CD4-positive, CD25-positive, alpha-beta regulatory T cell (primary cell): Measurements from ENCODE around the gene CUTC. TPM values are rescaled to one million over a fixed set of nuclear protein-coding genes. Genes with fewer than 3 reads are reported as not detected.

Experiments
- ATAC-seq, 2 donors: fragments of 150-1000 bp; cut with Tn5 transposase; one replicate each; pipeline ENCODE4 v1.10.0; 2021; ENCODE audit warnings: low read depth in 2 of 2, moderate number of reproducible peaks in 2 of 2, moderate library complexity in 1 of 2
- DNase-seq, 3 donors: peaks; one replicate each; pipeline versions ENCODE4 v3.0.0 to v3.0.0-alpha.2; 2012 to 2022; ENCODE audit warnings: mixed read lengths in 1 of 3
- H3K27ac ChIP-seq: one replicate; pipeline ENCODE4 v1.7.0; 2013; ENCODE audit warnings: mild to moderate bottlenecking, low read length; ENCODE audit not compliant: insufficient read depth, poor library complexity, severe bottlenecking
- H3K27me3 ChIP-seq: one replicate; pipeline ENCODE4 v1.7.0; 2013; ENCODE audit warnings: low read length; ENCODE audit not compliant: control insufficient read depth, insufficient read depth
- H3K36me3 ChIP-seq: one replicate; pipeline ENCODE4 v1.7.0; 2013; ENCODE audit warnings: mild to moderate bottlenecking, low read length, moderate library complexity; ENCODE audit not compliant: control insufficient read depth, insufficient read depth
- H3K4me1 ChIP-seq: 2 replicates; pipeline ENCODE4 v1.7.0; 2013; ENCODE audit warnings: mild to moderate bottlenecking, low read length; ENCODE audit not compliant: insufficient read depth, control insufficient read depth, poor library complexity, severe bottlenecking
- H3K4me3 ChIP-seq: one replicate; pipeline ENCODE4 v1.7.0; 2013; ENCODE audit warnings: low read depth, mild to moderate bottlenecking, low read length, moderate library complexity
- H3K9me3 ChIP-seq, 2 experiments: 1 replicate in 1 of 2; 2 replicates in 1 of 2; pipeline ENCODE4 v1.7.0; 2013; ENCODE audit warnings: low read length in 2 of 2, mild to moderate bottlenecking in 1 of 2, moderate library complexity in 1 of 2; ENCODE audit not compliant: control insufficient read depth in 2 of 2
- H3K27ac Mint-ChIP-seq, 3 donors: one replicate each; pipeline ENCODE4 v1.8.0; 2020 to 2022; ENCODE audit warnings: mild to moderate bottlenecking in 3 of 3, mixed read lengths in 3 of 3, moderate library complexity in 2 of 3
- H3K27me3 Mint-ChIP-seq: one replicate; pipeline ENCODE4 v1.8.0; 2022; ENCODE audit warnings: mild to moderate bottlenecking, mixed read lengths
- H3K36me3 Mint-ChIP-seq: one replicate; pipeline ENCODE4 v1.8.0; 2020; ENCODE audit warnings: mixed read lengths
- H3K4me1 Mint-ChIP-seq, 4 donors: one replicate each; pipeline ENCODE4 v1.8.0; 2020 to 2022; ENCODE audit warnings: mixed read lengths in 4 of 4, mild to moderate bottlenecking in 1 of 4
- H3K4me3 Mint-ChIP-seq, 4 donors: one replicate each; pipeline ENCODE4 v1.8.0; 2020 to 2022; ENCODE audit warnings: mild to moderate bottlenecking in 4 of 4, mixed read lengths in 4 of 4, moderate library complexity in 3 of 4
- H3K9me3 Mint-ChIP-seq, 7 donors: one replicate each; pipeline ENCODE4 v1.8.0; 2020 to 2022; ENCODE audit warnings: mixed read lengths in 7 of 7, mild to moderate bottlenecking in 3 of 7, moderate library complexity in 2 of 7
- polyA plus RNA-seq, 4 donors: library from polyadenylated mRNA; unstranded; fragments of 300-500 nt; fragmentation: Illumina TruSeq; gene quantifications; one replicate each; pipeline ENCODE4 v1.2.3, GENCODE V29; 2021
- total RNA-seq: library from RNA; stranded (reverse); gene quantifications from one replicate; pipeline ENCODE4 v1.2.3, GENCODE V29; 2022

The CUTC gene
- total and polyA plus RNA-seq, 5 donors from 2014 or later = 21.8 to 81.0 (median 74.8) TPM

DNA sequence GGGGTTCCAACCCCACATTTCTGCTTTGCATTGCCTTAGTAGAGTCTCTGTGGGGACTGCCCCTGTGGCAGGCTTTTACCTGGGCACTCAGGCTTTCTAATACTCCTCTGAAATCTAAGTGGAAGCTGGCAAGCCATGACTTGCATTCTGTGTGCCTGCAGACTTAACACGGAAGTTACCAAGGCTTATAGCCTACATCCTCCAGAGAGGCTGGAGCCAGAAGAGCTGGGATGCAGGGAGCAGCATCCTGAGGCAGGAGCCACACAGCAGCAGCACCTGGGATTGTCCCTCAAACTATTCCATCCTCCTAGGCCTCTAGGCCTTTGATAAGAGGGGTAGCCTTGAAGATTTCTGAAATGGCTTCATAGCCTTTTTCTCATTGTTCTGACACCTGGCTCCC, 28.3 kb downstream of the CUTC start:
- H3K36me3 ChIP-seq = peaks cover 53% of the 10 kb centered on the region

DNA sequence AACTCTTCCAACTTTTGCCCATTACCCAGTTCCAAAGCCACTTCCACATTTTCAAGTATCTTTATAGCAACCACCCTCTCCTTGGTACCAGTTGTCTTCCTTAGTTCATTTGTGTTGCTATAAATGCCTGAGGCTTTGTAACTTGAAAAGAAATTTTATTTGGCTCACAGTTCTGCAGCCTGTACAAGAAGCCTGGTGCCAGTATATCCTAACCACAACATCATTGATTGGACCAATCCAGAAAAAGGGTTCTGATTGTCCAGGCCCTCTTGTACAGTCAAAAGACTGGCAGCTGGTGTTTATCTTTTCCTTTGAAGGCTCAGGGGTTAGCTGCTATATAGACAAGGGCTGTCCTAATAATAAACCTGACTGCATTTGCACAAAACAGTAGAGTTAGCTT, 29.3 kb downstream of the CUTC start:
- Histone ChIP-seq H3K4me1 (no peaks in the 10 kb centered on the region), H3K9me3 (no peaks in the 10 kb centered on the region), H3K27me3 (no peaks in the 10 kb centered on the region), H3K27ac (no peak overlapping the region), H3K36me3 (peaks cover 42% of the 10 kb centered on the region), H3K4me3 (no peak overlapping the region)
- Mint-ChIP-seq H3K27me3 (no peaks in the 10 kb centered on the region), H3K4me1 (no peaks in the 10 kb centered on the region), H3K27ac (no peak overlapping the region), H3K36me3 (peaks cover 57% of the 10 kb centered on the region), H3K9me3 (peaks cover 0 to 10% (median 1%) of the 10 kb centered on the region in 7 donors), H3K4me3 (no peak overlapping the region)
- ATAC-seq = no peak
- DNase-seq = no peak

More for the DNA sequence above, 28.3 kb downstream of the CUTC start:
- no peaks in the 10 kb centered on the region for H3K27me3 ChIP-seq
- Mint-ChIP-seq H3K4me1 (no peaks in the 10 kb centered on the region), H3K4me3 (no peak overlapping the region), H3K9me3 (peaks cover 0 to 10% (median 1%) of the 10 kb centered on the region in 7 donors), H3K36me3 (peaks cover 68% of the 10 kb centered on the region), H3K27ac (no peak overlapping the region), H3K27me3 (no peaks in the 10 kb centered on the region)
- no peak overlapping the region for H3K4me3 ChIP-seq
- H3K4me1 ChIP-seq = no peaks in the 10 kb centered on the region
- H3K27ac ChIP-seq = no peak overlapping the region
- ATAC-seq (no peak), DNase-seq (no peak)
- no peaks in the 10 kb centered on the region for H3K9me3 ChIP-seq

DNA sequence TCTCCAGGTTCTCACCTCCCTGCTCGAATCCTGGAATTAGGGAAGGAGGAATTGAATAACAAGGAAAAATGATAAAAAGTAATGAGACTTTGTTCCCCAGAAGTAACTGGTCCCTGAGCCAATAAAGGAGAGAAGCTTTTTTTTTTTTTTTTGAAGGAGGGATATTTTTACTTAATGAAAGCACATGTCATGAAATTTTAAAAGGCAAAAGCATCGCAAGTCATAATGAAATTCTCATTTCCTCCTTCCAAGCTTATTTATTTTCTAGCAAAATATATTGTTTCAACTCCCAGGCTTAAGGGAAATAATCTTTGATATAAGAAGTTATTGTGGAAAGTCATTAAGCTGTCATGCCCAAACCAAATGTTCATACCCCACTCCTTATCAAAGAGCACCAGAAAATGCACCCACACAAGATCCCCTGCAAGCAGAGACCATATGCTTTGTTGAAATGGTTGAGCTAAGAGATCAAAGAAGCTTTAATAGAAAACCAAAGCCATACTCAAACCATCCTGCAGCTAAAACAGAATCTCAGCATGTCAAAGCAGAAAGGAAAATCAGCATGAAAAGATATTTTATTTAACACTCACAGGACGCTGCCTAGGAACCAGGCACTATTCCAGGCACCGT, 33.8 kb downstream of the CUTC start:
- Mint-ChIP-seq H3K4me1 (no peaks in the 10 kb centered on the region), H3K4me3 (no peak overlapping the region), H3K36me3 (peaks cover 17% of the 10 kb centered on the region), H3K9me3 (peaks cover 0 to 10% (median 2%) of the 10 kb centered on the region in 7 donors), H3K27me3 (no peaks in the 10 kb centered on the region), H3K27ac (no peak overlapping the region)
- DNase-seq = no peak
- ATAC-seq = no peak
- Histone ChIP-seq H3K27ac (no peak overlapping the region), H3K4me1 (no peaks in the 10 kb centered on the region), H3K27me3 (no peaks in the 10 kb centered on the region), H3K9me3 (no peaks in the 10 kb centered on the region), H3K4me3 (no peak overlapping the region), H3K36me3 (peaks cover 4% of the 10 kb centered on the region)

DNA sequence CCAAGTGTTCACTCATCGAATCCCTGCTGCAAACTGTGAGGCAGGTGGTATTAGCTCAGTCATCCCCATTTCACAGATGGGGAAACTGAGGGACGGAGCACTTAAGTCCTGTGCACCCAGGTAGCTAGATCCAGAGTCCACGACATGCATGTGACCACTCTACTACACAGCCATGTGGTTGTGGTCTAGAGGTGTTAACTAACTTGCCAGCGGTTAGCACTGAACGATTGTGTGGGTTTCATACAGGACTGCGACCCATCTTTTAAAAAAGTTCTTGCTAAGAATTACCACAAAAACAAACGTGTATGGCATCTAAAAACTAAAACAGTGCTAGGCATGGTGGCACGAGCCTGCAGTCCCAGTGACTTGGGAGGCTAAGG, 34.3 kb downstream of the CUTC start:
- Mint-ChIP-seq H3K4me1 (no peaks in the 10 kb centered on the region), H3K4me3 (no peak overlapping the region), H3K27me3 (no peaks in the 10 kb centered on the region), H3K36me3 (peaks cover 13% of the 10 kb centered on the region), H3K9me3 (peaks cover 0 to 10% (median 2%) of the 10 kb centered on the region in 7 donors), H3K27ac (no peak overlapping the region)
- H3K9me3 ChIP-seq = no peaks in the 10 kb centered on the region
- no peak for ATAC-seq
- no peaks in the 10 kb centered on the region for H3K27me3 ChIP-seq
- H3K4me1 ChIP-seq = no peaks in the 10 kb centered on the region
- no peak overlapping the region for H3K4me3 ChIP-seq
- no peaks in the 10 kb centered on the region for H3K36me3 ChIP-seq
- DNase-seq = peak in 1 of 3 donors; percentile 15
- H3K27ac ChIP-seq = no peak overlapping the region

DNA sequence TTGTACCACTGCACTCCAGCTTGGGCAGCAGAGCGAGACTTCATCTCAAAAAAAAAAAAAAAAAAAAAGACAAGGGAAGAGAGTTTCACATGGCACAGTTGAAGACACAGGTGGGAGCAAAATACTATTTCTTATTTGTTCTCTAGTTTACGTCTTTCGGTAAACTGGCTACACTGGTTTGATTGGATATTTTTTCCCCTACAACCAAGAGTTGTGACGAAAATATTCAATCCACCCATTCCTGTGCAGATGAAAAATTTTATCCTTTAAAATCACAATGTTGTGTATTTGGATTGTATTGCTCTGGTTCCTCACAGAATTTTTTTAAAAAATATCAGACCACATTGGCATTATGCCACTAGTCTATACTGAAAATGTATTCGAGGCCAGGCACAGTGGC, 35.9 kb downstream of the CUTC start:
- H3K27me3 ChIP-seq = no peaks in the 10 kb centered on the region
- Mint-ChIP-seq H3K4me3 (no peak overlapping the region), H3K27me3 (no peaks in the 10 kb centered on the region), H3K36me3 (peaks cover 4% of the 10 kb centered on the region), H3K4me1 (no peaks in the 10 kb centered on the region), H3K27ac (no peak overlapping the region), H3K9me3 (peaks cover 0 to 6% (median 0%) of the 10 kb centered on the region in 7 donors)
- ATAC-seq (no peak), DNase-seq (no peak)
- H3K4me3 ChIP-seq = no peak overlapping the region
- H3K9me3 ChIP-seq = no peaks in the 10 kb centered on the region
- no peaks in the 10 kb centered on the region for H3K36me3 ChIP-seq
- H3K27ac ChIP-seq = no peak overlapping the region
- H3K4me1 ChIP-seq = no peaks in the 10 kb centered on the region

DNA sequence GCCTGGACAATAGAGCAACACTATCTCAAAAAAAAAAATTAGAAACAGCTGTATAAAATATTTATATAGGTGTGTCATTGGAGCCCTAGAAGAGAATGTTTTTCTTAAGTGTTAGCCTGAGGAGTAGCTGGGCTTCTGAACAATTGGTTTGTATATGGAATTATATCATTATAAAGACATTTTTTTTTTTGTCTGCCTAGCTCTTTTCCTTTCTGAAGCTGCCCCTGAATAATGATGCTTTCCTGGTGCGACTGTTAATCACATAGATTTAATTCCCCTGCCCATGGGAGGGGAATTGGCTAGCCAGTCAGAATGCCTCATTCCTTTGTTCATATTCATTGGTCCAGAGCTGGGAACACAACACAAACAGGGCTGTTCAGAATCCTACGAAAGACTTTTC, 36.5 kb downstream of the CUTC start:
- Mint-ChIP-seq H3K27ac (no peak overlapping the region), H3K27me3 (no peaks in the 10 kb centered on the region), H3K36me3 (no peaks in the 10 kb centered on the region), H3K9me3 (peaks cover 0 to 3% (median 0%) of the 10 kb centered on the region in 7 donors), H3K4me3 (no peak overlapping the region), H3K4me1 (no peaks in the 10 kb centered on the region)
- Histone ChIP-seq H3K36me3 (no peaks in the 10 kb centered on the region), H3K27ac (no peak overlapping the region), H3K4me3 (no peak overlapping the region), H3K4me1 (no peaks in the 10 kb centered on the region), H3K27me3 (no peaks in the 10 kb centered on the region), H3K9me3 (no peaks in the 10 kb centered on the region)
- no peak for DNase-seq
- ATAC-seq = no peak

DNA sequence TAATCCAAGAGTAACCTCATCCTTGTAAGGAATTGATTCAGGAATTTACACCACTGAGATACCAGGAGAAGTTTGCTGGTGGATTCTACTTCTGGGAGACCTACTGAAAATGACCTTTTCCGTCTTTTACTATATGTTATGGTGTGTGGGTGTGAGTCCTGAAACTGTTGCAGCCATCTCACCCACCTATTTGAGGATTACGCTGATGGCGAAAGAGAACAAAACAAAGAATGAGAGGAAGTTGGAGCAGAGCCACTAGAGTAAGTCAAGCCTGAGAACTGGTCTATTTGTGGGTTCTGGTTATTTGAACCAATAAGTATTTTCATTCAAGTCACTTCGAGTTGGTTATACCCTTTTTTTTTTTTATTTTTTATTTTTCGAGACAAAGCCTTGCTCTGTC, 37.7 kb downstream of the CUTC start:
- Mint-ChIP-seq H3K9me3 (peaks cover 0 to 2% (median 0%) of the 10 kb centered on the region in 7 donors), H3K27me3 (no peaks in the 10 kb centered on the region), H3K36me3 (no peaks in the 10 kb centered on the region), H3K27ac (no peak overlapping the region), H3K4me3 (no peak overlapping the region), H3K4me1 (no peaks in the 10 kb centered on the region)
- H3K27ac ChIP-seq = no peak overlapping the region
- DNase-seq = no peak
- H3K9me3 ChIP-seq = no peaks in the 10 kb centered on the region
- no peaks in the 10 kb centered on the region for H3K4me1 ChIP-seq
- H3K4me3 ChIP-seq = no peak overlapping the region
- no peaks in the 10 kb centered on the region for H3K36me3 ChIP-seq
- H3K27me3 ChIP-seq = no peaks in the 10 kb centered on the region
- no peak for ATAC-seq

DNA sequence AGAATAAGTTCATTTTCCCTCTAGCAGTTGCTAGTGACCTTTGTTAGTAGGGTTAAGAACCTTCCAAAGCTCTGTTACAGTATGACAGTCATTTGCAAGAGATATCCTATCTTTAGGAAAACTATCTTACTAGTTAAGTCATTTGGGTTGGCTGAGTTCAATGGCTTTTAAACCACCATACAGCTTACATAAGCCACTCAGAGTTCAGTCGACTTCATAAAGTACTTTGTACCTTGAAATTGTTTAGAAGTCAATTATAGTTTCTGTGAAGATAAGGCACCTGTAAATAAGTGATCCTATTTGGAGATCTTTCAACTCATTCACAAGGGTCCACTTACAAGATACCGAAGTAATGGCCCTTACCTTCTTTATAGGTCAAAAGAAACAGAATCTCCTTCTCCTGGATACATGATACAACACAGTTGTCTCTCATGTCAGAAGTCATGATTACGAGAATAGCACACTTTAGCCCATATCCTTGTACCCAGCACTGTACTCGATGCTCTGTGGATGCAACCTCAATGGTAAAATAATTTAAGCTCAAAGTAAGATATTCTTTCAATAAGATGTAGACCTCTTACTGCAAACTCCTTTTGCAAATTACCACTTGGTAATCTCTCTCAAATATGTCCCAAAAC, 38.5 kb downstream of the CUTC start:
- no peaks in the 10 kb centered on the region for H3K4me1 Mint-ChIP-seq
- no peaks in the 10 kb centered on the region for H3K27me3 Mint-ChIP-seq
- ATAC-seq = no peak
- Histone ChIP-seq H3K27me3 (no peaks in the 10 kb centered on the region), H3K4me3 (no peak overlapping the region), H3K9me3 (no peaks in the 10 kb centered on the region), H3K36me3 (no peaks in the 10 kb centered on the region), H3K4me1 (no peaks in the 10 kb centered on the region), H3K27ac (no peak overlapping the region)
- H3K4me3 Mint-ChIP-seq = no peak overlapping the region
- no peak for DNase-seq
- no peaks in the 10 kb centered on the region for H3K36me3 Mint-ChIP-seq
- no peak overlapping the region for H3K27ac Mint-ChIP-seq
- H3K9me3 Mint-ChIP-seq = peaks cover 0 to 2% (median 0%) of the 10 kb centered on the region in 7 donors
